Loucy (cell line): Measurements from ENCODE around the gene ABCG1.
A peak's percentile ranks its signal among the peaks of the same experiment; 100 is the strongest.

ENCODE experiments used
- H2AFZ ChIP-seq: fragments of 200-600 bp; sonication (generic); 2 replicates; pipeline ENCODE4 v1.6.0; 2016; ENCODE audit warnings: antibody characterized with exemption, mild to moderate bottlenecking, low read length, moderate library complexity
- H3F3A ChIP-seq: fragments of 200-600 bp; 2 replicates; pipeline ENCODE4 v1.6.0; 2016; ENCODE audit warnings: antibody characterized with exemption, low read depth, mild to moderate bottlenecking
- H3K27me3 ChIP-seq: fragments of 200-600 bp; sonication (generic); 2 replicates; pipeline ENCODE4 v1.6.1; 2014; ENCODE audit warnings: low read length, mild to moderate bottlenecking; ENCODE audit not compliant: insufficient read depth, poor library complexity, severe bottlenecking
- H3K36me3 ChIP-seq: fragments of 200-600 bp; sonication (generic); 2 replicates; pipeline ENCODE4 v1.6.1; 2016; ENCODE audit warnings: low read length; ENCODE audit not compliant: insufficient read depth
- H3K4me1 ChIP-seq: fragments of 200-600 bp; sonication (generic); 2 replicates; pipeline ENCODE4 v1.5.1; 2014; ENCODE audit warnings: low read length, mild to moderate bottlenecking; ENCODE audit not compliant: insufficient read depth, poor library complexity, severe bottlenecking
- H3K4me2 ChIP-seq: fragments of 200-600 bp; sonication (generic); 2 replicates; pipeline ENCODE4 v1.6.0; 2014; ENCODE audit warnings: antibody characterized with exemption, low read length, low read depth, mild to moderate bottlenecking; ENCODE audit not compliant: poor library complexity, severe bottlenecking
- H3K4me3 ChIP-seq: fragments of 200-600 bp; sonication (generic); 2 replicates; pipeline ENCODE4 v1.5.1; 2014; ENCODE audit warnings: low read length, mild to moderate bottlenecking, mixed read lengths; ENCODE audit not compliant: poor library complexity, severe bottlenecking
- H3K79me2 ChIP-seq: fragments of 200-600 bp; sonication (generic); 2 replicates; pipeline ENCODE4 v1.6.1; 2014; ENCODE audit warnings: low read length; ENCODE audit not compliant: insufficient read depth
- H3K9ac ChIP-seq: fragments of 200-600 bp; sonication (generic); 2 replicates; pipeline ENCODE4 v1.6.0; 2014; ENCODE audit warnings: mild to moderate bottlenecking, low read depth, low read length, moderate library complexity; ENCODE audit not compliant: poor library complexity, severe bottlenecking
- H3K9me2 ChIP-seq: fragments of 200-600 bp; sonication (generic); replicated peaks from 2 replicates; pipeline ENCODE4 v1.6.1; 2016; ENCODE audit warnings: low read depth, low read length, mixed read lengths
- H3K9me3 ChIP-seq: fragments of 200-600 bp; sonication (generic); 2 replicates; pipeline ENCODE4 v1.6.1; 2014; ENCODE audit warnings: mild to moderate bottlenecking, antibody characterized with exemption, low read length, low read depth; ENCODE audit not compliant: insufficient read depth
- H4K20me1 ChIP-seq: fragments of 200-600 bp; sonication (generic); 2 replicates; pipeline ENCODE4 v1.6.0; 2014; ENCODE audit warnings: antibody characterized with exemption, low read length, mild to moderate bottlenecking; ENCODE audit not compliant: insufficient read depth, poor library complexity, severe bottlenecking
- EZH2phosphoT487 ChIP-seq: fragments of 200-600 bp; IDR thresholded peaks from 2 replicates; pipeline ENCODE4 v1.6.1; 2018; ENCODE audit warnings: antibody characterized with exemption, mild to moderate bottlenecking, moderate library complexity, borderline replicate concordance
- TF ChIP-seq, protein P1 (sequence below): fragments of 200-600 bp; sonication (generic); conservative IDR thresholded peaks from 2 replicates; pipeline ENCODE4 v1.5.1; 2014; ENCODE audit warnings: mild to moderate bottlenecking, antibody characterized with exemption, low read length

Gene ABCG1

DNA sequence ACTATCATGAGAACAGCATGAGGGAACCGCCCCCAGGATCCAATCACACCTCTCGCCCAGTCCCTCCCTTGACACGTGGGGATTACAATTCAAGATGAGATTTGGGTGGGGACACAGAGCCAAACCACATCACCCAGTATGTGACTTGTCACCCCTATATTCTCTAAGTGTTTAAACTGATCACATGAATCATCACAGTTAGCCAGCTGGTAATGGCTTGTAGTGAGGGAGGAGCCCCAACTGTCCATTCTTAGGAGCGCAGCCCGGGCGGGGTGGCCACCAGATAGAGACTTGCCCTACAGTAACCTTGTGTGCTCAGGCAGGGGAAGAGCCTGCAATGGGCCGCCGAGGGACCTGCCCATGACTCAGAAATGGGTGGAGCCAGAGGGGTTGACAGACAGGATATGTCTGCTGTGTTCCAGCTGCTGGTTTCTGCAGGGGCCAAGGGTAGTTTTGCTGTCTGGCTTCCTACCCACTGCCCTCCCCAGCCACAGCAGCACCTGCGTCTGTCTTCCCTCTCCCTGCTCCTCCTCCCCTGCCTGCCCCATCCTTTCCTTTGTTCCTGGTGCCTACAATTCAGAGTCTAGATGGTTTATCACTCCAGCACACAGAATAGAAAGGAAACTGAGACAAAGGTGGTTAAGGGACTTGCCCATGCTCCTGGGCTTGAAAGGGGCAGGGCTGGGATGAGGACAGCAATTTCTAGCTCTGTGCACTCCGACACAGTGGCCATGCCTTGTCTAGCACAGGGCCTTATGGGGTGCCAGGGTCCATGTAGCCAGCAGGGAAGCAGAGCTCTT is 9.2 kb downstream of the ABCG1 start:
- H3F3A ChIP-seq = peaks cover 4% of the 10 kb centered on the region; the same call in 1 of the 2 replicates
- H3K9me3 ChIP-seq = no peaks in the 10 kb centered on the region
- peaks cover 14% of the 10 kb centered on the region; the same call in 1 of the 2 replicates for H3K36me3 ChIP-seq
- no peaks in the 10 kb centered on the region for H3K27me3 ChIP-seq
- peak overlapping the region; percentile 66 for H3K4me3 ChIP-seq
- H4K20me1 ChIP-seq = peaks cover 5% of the 10 kb centered on the region
- H2AFZ ChIP-seq = no peak overlapping the region
- TF ChIP-seq EZH2phosphoT487 = no peak
- TF ChIP-seq, protein P1, sequence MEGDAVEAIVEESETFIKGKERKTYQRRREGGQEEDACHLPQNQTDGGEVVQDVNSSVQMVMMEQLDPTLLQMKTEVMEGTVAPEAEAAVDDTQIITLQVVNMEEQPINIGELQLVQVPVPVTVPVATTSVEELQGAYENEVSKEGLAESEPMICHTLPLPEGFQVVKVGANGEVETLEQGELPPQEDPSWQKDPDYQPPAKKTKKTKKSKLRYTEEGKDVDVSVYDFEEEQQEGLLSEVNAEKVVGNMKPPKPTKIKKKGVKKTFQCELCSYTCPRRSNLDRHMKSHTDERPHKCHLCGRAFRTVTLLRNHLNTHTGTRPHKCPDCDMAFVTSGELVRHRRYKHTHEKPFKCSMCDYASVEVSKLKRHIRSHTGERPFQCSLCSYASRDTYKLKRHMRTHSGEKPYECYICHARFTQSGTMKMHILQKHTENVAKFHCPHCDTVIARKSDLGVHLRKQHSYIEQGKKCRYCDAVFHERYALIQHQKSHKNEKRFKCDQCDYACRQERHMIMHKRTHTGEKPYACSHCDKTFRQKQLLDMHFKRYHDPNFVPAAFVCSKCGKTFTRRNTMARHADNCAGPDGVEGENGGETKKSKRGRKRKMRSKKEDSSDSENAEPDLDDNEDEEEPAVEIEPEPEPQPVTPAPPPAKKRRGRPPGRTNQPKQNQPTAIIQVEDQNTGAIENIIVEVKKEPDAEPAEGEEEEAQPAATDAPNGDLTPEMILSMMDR = no peak
- peak overlapping the region; percentile 92 for H3K4me2 ChIP-seq
- H3K79me2 ChIP-seq = peaks cover 95% of the 10 kb centered on the region
- H3K9ac ChIP-seq = peak overlapping the region; percentile 85
- peaks cover 99% of the 10 kb centered on the region for H3K4me1 ChIP-seq
- H3K9me2 ChIP-seq = no peaks in the 10 kb centered on the region

DNA sequence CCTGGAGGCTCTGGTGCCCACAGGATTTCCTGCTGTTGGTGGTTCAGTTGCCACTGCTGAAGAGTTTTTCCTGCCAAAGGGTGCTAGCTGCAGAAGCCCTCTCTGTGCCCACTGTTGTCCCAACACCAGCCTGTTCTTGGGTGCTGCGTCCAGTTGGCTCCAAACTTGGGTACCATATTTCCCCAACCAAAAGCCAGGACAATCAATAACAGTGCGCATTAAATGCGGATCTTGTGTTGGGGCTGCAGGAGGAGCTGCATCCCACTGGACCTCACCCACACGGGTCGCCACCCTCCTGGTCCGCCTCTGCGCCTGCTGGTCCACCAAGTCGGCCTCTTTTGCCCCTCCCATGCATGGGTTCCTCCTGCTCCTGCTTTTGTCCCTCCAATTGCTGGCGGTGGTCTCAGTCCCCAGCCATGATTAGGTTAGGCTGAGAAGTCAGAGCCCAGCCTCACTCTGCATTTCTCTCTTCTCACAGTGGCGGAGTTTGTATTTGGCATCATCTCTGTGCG is 9.8 kb downstream of the ABCG1 start:
- Histone ChIP-seq H3K4me2 (peak overlapping the region; percentile 92), H3K9ac (peak overlapping the region; percentile 85), H3K9me3 (no peaks in the 10 kb centered on the region), H3K4me3 (peak overlapping the region; percentile 66), H3K9me2 (no peaks in the 10 kb centered on the region), H3F3A (peaks cover 4% of the 10 kb centered on the region; the same call in 1 of the 2 replicates), H2AFZ (no peak overlapping the region), H3K27me3 (no peaks in the 10 kb centered on the region), H3K79me2 (peaks cover 95% of the 10 kb centered on the region), H3K36me3 (peaks cover 14% of the 10 kb centered on the region; the same call in 1 of the 2 replicates), H4K20me1 (peaks cover 5% of the 10 kb centered on the region), H3K4me1 (peaks cover 99% of the 10 kb centered on the region)
- TF ChIP-seq, protein P1 = no peak
- TF ChIP-seq EZH2phosphoT487 = no peak

DNA sequence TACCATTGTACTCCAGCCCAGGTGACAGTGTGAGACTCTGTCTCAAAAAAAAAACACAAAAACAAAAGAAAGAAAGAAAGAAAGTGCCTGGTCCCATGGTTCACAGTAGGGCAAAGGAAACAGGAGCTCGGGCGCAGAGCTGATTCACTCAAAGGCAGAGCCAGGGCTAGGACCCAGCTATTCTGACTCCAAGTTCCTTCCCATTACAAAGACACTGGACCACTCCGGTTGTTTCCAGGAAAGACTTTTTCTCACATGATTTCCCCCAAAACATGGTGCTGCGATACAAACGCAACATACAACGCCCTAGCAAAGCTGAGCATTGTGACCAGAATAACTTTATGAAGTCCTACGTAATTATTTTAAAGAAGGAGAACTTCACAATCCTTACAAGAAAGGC is 10.7 kb downstream of the ABCG1 start:
- H3K4me2 ChIP-seq = peak overlapping the region; percentile 92

More for the DNA sequence above, 10.7 kb downstream of the ABCG1 start:
- Histone ChIP-seq H3K4me1 (peaks cover 97% of the 10 kb centered on the region), H3K27me3 (no peaks in the 10 kb centered on the region), H2AFZ (no peak overlapping the region), H3F3A (peaks cover 4% of the 10 kb centered on the region; the same call in 1 of the 2 replicates), H3K9me2 (no peaks in the 10 kb centered on the region), H3K36me3 (peaks cover 14% of the 10 kb centered on the region; the same call in 1 of the 2 replicates), H3K9ac (peak overlapping the region; percentile 85), H3K4me3 (no peak overlapping the region), H3K9me3 (no peaks in the 10 kb centered on the region), H3K79me2 (peaks cover 94% of the 10 kb centered on the region), H4K20me1 (peaks cover 5% of the 10 kb centered on the region)
- TF ChIP-seq, protein P1 = no peak
- TF ChIP-seq EZH2phosphoT487 = no peak
